HepG2 (cell line): ENCODE results near the gene DENND4B. TPM values are rescaled to one million over a fixed set of nuclear protein-coding genes. Genes with fewer than 3 reads are reported as not detected.

Experiments
- JDP2 ChIP-seq: sonication (generic); formaldehyde crosslinking; IDR thresholded peaks from 2 replicates; pipeline ENCODE4 v1.8.1; 2022; ENCODE audit warnings: missing genetic modification reagents, borderline replicate concordance
- PHB2 ChIP-seq: fragments of 450-650 bp; IDR thresholded peaks from 2 replicates; pipeline ENCODE4 v1.6.1; 2018; ENCODE audit not compliant: partially characterized antibody
- PLSCR1 ChIP-seq: sonication (generic); formaldehyde crosslinking; IDR thresholded peaks from 2 replicates; pipeline ENCODE4 v1.5.0; 2020; ENCODE audit warnings: missing genetic modification reagents, mild to moderate bottlenecking, borderline replicate concordance
- SCMH1 ChIP-seq: sonication (generic); formaldehyde crosslinking; IDR thresholded peaks from 2 replicates; pipeline ENCODE4 v1.9.0; 2021; ENCODE audit warnings: missing genetic modification reagents, mild to moderate bottlenecking, borderline replicate concordance
- SP1 ChIP-seq, 2 experiments: fragments of 450-650 bp in 1 of 2; sonication (generic) in 1 of 2; formaldehyde crosslinking in 1 of 2; IDR thresholded peaks; 2 replicates each; pipeline versions ENCODE4 v1.4.0 to v1.6.1; 2016 to 2020; ENCODE audit warnings: missing genetic modification reagents in 1 of 2
- THRA ChIP-seq: sonication (generic); formaldehyde crosslinking; IDR thresholded peaks from 2 replicates; pipeline ENCODE4 v1.4.0; 2020; ENCODE audit warnings: missing genetic modification reagents, borderline replicate concordance
- U2AF2 ChIP-seq: fragments of 200-400 bp; formaldehyde crosslinking; IDR thresholded peaks from 2 replicates; pipeline ENCODE4 v1.6.1; 2017; ENCODE audit warnings: low read depth, mild to moderate bottlenecking, low read length
- ZNF160 ChIP-seq: sonication (generic); formaldehyde crosslinking; IDR thresholded peaks from 2 replicates; pipeline ENCODE4 v1.8.0; 2022; ENCODE audit warnings: mild to moderate bottlenecking, inconsistent platforms, missing genetic modification reagents
- ZNF792 ChIP-seq: IDR thresholded peaks from 2 replicates; pipeline ENCODE4 v1.6.1; 2016
- polyA plus RNA-seq, 8 experiments: library from polyadenylated mRNA; depleted of rRNA in 3 of 8; stranded (reverse) in 7 of 8; unstranded in 1 of 8; fragments of >200 nt; fragmentation: Illumina TruSeq in 4 of 8; extraction: Trizol in 4 of 8; gene quantifications; 2 replicates each; pipeline versions ENCODE4 v1.2.1 to v1.2.3, GENCODE V29; 2011 to 2016; ENCODE audit warnings: low read depth in 4 of 8, missing spikeins in 1 of 8, mixed read lengths in 1 of 8; ENCODE audit not compliant: insufficient read depth in 1 of 8
- total RNA-seq, 5 experiments: library from RNA; depleted of rRNA; stranded (reverse); fragments of >200 nt; fragmentation: Illumina TruSeq; extraction: Trizol; gene quantifications; 2 replicates each; pipeline ENCODE4 v1.2.3, GENCODE V29; 2016; ENCODE audit warnings: low read depth in 1 of 5
- TF ChIP-seq, protein P1 (sequence below): IDR thresholded peaks from 2 replicates; pipeline ENCODE4 v1.6.1; 2012; ENCODE audit warnings: low read length, improper control_type of control experiment
- TF ChIP-seq, protein P2 (sequence below): sonication (generic); formaldehyde crosslinking; IDR thresholded peaks from 2 replicates; pipeline ENCODE4 v1.8.0; 2022; ENCODE audit warnings: mild to moderate bottlenecking, missing genetic modification reagents, moderate library complexity

Gene DENND4B
- total and polyA plus RNA-seq, 2 of the 13 experiments (the other 11 are each of a cell fraction or from before 2014, with no cell fraction given), result 15.1 to 20.3 TPM

DNA sequence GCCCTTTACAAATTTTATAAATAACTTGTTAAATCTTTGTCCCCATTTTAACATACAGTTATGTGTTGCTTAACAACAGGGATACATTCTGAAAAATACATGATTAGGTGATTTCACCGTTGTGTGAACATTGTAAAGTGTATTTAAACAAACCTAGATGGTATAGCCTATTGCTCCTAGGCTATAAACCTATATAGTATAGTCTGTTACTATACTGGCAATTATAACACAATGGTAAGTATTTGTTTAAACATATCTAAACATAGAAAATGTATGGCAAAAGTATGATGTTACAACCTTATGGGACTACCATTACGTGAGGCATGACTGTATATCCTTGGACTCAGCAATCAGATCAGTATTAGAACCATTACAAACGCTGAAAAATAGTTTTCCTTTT is 60.4 kb downstream of the DENND4B start (continued):
- TF ChIP-seq THRA (CRISPR knock-in tag) (no peak), SP1 (IDR thresholded peaks at IDR 0.05) (no peak), SP1 (CRISPR knock-in tag; IDR thresholded peaks at IDR 0.05) (no peak), PHB2 (no peak), ZNF160 (no peak), U2AF2 (no peak), JDP2 (CRISPR knock-in tag) (no peak), PLSCR1 (CRISPR knock-in tag) (no peak), ZNF792 (CRISPR knock-in tag) (no peak), SCMH1 (no peak)
- TF ChIP-seq, protein P1, sequence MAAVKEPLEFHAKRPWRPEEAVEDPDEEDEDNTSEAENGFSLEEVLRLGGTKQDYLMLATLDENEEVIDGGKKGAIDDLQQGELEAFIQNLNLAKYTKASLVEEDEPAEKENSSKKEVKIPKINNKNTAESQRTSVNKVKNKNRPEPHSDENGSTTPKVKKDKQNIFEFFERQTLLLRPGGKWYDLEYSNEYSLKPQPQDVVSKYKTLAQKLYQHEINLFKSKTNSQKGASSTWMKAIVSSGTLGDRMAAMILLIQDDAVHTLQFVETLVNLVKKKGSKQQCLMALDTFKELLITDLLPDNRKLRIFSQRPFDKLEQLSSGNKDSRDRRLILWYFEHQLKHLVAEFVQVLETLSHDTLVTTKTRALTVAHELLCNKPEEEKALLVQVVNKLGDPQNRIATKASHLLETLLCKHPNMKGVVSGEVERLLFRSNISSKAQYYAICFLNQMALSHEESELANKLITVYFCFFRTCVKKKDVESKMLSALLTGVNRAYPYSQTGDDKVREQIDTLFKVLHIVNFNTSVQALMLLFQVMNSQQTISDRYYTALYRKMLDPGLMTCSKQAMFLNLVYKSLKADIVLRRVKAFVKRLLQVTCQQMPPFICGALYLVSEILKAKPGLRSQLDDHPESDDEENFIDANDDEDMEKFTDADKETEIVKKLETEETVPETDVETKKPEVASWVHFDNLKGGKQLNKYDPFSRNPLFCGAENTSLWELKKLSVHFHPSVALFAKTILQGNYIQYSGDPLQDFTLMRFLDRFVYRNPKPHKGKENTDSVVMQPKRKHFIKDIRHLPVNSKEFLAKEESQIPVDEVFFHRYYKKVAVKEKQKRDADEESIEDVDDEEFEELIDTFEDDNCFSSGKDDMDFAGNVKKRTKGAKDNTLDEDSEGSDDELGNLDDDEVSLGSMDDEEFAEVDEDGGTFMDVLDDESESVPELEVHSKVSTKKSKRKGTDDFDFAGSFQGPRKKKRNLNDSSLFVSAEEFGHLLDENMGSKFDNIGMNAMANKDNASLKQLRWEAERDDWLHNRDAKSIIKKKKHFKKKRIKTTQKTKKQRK, result no peak
- TF ChIP-seq, protein P2, sequence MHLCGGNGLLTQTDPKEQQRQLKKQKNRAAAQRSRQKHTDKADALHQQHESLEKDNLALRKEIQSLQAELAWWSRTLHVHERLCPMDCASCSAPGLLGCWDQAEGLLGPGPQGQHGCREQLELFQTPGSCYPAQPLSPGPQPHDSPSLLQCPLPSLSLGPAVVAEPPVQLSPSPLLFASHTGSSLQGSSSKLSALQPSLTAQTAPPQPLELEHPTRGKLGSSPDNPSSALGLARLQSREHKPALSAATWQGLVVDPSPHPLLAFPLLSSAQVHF (CRISPR knock-in tag), result no peak
